SJSA1 (cell line): Measurements from ENCODE around the gene NCK2. TPM values are rescaled to one million over a fixed set of nuclear protein-coding genes. Genes with fewer than 3 reads are reported as not detected.

ENCODE experiments used
- DNase-seq, 2 experiments: peaks; one replicate each; pipeline ENCODE4 v3.0.0-alpha.2; 2015 to 2020; ENCODE audit warnings: low spot score in 2 of 2, low read depth in 1 of 2
- H3K27ac ChIP-seq: fragments of 250-450 bp; sonication (Bioruptor Pico); 2 replicates; pipeline ENCODE4 v1.5.1; 2020; ENCODE audit warnings: mild to moderate bottlenecking, moderate library complexity
- H3K27me3 ChIP-seq: fragments of 250-450 bp; sonication (Bioruptor Pico); replicated peaks from 2 replicates; pipeline ENCODE4 v1.5.1; 2020; ENCODE audit warnings: mild to moderate bottlenecking, moderate library complexity
- H3K36me3 ChIP-seq: fragments of 250-450 bp; sonication (Bioruptor Pico); 2 replicates; pipeline ENCODE4 v1.5.1; 2020; ENCODE audit warnings: mild to moderate bottlenecking
- H3K4me1 ChIP-seq: fragments of 250-450 bp; sonication (Bioruptor Pico); replicated peaks from 2 replicates; pipeline ENCODE4 v1.6.1; 2021; ENCODE audit warnings: mild to moderate bottlenecking
- H3K4me3 ChIP-seq: fragments of 250-450 bp; sonication (Bioruptor Pico); 2 replicates; pipeline ENCODE4 v1.5.1; 2020; ENCODE audit warnings: mild to moderate bottlenecking
- H3K9me3 ChIP-seq: fragments of 250-450 bp; sonication (Bioruptor Pico); replicated peaks from 2 replicates; pipeline ENCODE4 v1.5.1; 2020; ENCODE audit warnings: mild to moderate bottlenecking
- total RNA-seq: library from RNA; depleted of rRNA; stranded (reverse); fragments of >200 nt; shearing (Covaris generic); gene quantifications from 2 replicates; pipeline ENCODE4 v1.2.3, GENCODE V29; 2014

NCK2 gene
- total RNA-seq, 1 experiment from 2014 or later, result 47.1 TPM

DNA sequence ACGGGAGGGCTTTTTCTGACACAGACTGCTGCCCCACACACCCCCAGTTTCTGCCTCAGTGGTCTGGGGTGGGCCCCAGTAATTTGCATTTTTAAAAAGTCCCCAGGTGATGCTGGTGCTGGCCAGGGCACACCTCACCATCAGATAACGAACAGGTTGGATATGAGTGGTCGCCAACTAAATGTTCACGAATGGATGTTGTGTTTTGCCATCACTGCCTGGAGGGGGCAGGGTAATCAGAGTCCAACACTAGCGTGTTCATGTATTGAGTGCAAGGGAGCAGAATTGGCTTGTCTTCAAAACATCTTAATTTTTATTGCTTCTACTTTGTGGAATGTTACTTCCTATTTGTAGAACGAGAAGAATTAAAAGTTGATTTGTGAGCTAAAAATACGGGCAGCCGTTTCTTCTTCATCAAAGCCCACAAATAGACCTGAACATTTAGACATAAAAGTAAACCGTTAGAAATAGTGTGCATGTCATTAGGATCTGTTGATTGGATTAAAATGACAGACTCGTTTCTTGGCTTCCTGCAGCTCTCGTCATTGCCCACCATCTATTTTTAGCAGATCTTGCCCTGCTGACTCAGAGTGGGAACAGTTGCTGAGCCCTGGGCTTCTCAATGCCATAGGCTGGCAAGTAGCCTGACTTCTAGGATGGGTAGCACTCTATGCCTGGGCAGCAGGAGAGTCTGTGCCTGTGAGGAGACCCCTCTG lies 45.2 kb downstream of the NCK2 start:
- DNase-seq, result peak; percentile 46 to 58
- no peaks in the 10 kb centered on the region for H3K9me3 ChIP-seq
- H3K27ac ChIP-seq, result peak overlapping the region; percentile 38
- peaks cover 22% of the 10 kb centered on the region for H3K4me1 ChIP-seq
- no peaks in the 10 kb centered on the region for H3K36me3 ChIP-seq
- H3K27me3 ChIP-seq, result no peaks in the 10 kb centered on the region
- no peak overlapping the region for H3K4me3 ChIP-seq

DNA sequence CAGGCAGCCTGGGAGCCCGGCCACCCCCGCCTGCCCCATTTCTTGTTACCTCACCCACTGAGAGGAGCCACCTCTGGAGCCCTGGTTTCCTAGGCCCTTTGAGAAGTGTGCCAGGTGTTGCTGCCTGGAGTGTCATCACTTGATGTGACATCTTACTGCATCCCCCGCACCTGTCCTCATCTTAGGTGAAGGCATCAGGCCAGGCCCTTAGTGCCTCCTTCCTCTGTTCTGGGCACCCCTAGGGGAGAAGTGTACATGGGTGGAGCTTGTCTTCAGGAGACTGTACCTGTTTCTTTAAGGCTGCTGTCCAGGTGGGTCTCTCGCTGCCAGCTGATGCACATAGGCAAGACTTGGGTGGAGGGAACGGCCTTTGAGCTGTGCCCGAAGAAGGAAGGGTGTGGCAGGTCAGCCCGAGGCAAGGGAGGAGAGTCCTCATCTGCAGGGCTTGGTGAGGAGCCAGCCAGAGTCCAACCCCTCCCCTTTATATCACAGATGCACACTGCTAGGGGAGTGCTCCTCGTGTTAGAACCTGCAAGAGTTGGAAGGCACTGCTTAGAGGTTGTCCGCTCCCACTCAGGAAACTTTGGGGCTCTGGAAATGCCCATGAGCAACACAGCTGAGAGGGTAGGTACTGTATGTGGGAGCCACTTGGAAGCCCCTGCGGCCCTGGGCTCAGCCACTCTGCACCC lies 45.9 kb downstream of the NCK2 start:
- no peaks in the 10 kb centered on the region for H3K27me3 ChIP-seq
- DNase-seq, result no peak
- no peak overlapping the region for H3K4me3 ChIP-seq
- no peaks in the 10 kb centered on the region for H3K9me3 ChIP-seq
- no peaks in the 10 kb centered on the region for H3K36me3 ChIP-seq
- H3K4me1 ChIP-seq, result peaks cover 27% of the 10 kb centered on the region
- peak overlapping the region; percentile 38 for H3K27ac ChIP-seq

DNA sequence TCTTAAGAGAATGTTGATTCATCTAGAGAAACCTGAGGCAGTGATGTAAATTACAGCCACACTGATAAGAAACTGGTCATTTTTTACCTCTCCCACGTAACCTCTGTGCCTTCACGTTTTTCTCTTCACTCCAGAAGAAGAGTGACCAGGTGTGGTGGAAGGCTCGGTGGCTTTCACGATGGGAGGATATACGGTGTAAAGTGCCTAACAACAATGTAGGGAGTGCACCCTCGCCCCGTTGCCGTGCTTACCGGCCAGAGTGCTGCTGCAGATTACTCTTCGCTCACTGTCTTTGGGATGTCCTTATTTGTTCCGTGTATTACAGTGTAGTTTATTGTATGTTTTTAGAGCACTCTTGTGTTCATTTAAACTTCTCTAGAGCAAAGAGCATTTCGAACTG lies 46.5 kb downstream of the NCK2 start:
- no peak for DNase-seq
- Histone ChIP-seq H3K36me3 (no peaks in the 10 kb centered on the region), H3K27ac (no peak overlapping the region), H3K4me3 (no peak overlapping the region), H3K4me1 (peaks cover 34% of the 10 kb centered on the region), H3K27me3 (no peaks in the 10 kb centered on the region), H3K9me3 (no peaks in the 10 kb centered on the region)

DNA sequence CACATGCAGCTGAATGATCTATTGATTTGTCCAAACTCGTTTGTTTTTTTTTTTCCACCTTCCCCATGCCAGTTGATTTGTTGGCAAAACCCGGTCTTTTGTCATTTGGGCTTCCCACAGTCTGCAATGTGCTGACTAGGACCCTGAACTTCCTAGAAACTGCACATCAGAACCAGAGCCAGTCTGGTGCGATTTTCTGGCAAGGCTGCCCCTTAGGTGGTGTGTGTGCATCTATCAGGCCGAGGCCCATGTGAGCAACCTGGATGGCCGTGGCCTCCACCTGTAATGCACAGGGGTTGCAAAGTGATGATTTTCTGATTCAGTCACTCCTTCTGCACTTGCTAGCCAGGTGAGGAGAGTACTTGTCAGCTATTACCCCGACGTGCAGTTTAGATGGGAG lies 47.8 kb downstream of the NCK2 start:
- H3K4me3 ChIP-seq, result no peak overlapping the region
- peaks cover 47% of the 10 kb centered on the region for H3K4me1 ChIP-seq
- no peaks in the 10 kb centered on the region for H3K9me3 ChIP-seq
- no peak for DNase-seq
- no peaks in the 10 kb centered on the region for H3K36me3 ChIP-seq
- no peak overlapping the region for H3K27ac ChIP-seq
- H3K27me3 ChIP-seq, result no peaks in the 10 kb centered on the region

DNA sequence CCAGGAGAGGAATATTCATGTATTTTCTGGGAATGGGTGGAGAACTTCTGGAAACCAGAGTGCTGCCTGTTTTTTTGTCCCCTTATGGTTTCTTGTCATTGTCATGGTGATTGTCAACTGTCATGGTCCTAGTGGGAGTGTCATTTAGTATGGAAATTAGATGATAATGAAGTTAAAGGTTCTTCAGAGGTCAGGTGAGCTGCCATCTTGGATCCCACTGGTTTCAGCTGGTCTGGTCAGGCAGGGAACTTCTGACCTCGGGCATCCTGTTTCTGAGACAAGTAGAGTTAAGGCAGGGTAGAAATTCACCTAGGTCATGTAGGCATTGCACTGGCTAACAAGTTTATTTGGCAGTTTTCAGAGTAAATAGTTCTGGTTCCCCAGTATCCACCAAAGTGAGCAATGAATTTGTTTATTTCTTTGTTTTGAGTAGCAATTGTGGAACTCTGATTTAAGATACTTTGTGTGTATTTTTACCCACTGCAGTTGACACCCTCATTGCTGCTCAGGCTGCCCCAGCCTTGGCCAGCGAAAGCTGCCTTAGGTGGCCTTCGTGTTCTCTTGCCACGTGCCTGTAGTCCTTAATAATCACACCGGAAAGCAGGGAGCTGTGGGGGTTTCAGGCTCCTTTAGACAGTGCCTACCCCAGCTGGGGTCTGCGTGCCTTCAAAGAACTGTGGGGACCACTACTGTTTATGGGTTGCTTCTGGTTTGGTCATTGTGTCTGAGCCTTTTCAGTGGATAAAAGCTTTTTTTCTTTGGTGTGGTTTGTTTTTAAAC lies 48.7 kb downstream of the NCK2 start:
- no peak for DNase-seq
- H3K27me3 ChIP-seq, result no peaks in the 10 kb centered on the region
- H3K4me3 ChIP-seq, result no peak overlapping the region
- H3K27ac ChIP-seq, result no peak overlapping the region
- H3K4me1 ChIP-seq, result peaks cover 55% of the 10 kb centered on the region
- no peaks in the 10 kb centered on the region for H3K9me3 ChIP-seq
- H3K36me3 ChIP-seq, result no peaks in the 10 kb centered on the region

DNA sequence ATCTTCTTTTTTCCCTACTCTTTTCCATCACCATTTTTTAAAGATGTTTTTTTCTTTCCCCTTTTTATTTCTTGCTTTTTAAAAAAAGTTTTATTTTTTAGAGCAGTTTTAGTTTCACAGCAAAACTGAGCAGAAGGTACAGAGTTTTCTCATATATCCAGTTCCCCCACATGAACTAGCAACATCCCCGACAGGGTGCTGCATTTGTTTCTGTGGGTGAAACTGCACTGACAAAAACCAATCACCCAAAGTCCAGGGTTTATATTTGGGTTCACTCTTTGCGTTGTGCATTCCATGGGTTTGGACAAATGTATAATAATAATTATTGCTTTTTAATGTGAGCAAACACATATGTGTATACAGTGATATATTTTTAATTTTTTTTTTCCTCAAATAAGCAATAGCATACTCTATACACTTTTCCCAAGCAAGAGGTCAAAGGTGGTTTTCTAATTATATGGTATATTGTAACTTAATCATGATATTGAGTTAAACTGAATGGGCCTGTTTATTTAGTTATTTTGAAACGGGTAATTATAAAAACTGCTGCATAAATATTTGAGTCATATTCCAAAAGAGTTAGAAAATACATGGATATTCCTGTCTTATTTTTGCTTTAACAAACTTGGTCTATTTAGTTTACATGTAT lies 50.3 kb downstream of the NCK2 start:
- Histone ChIP-seq H3K27me3 (no peaks in the 10 kb centered on the region), H3K4me1 (peaks cover 46% of the 10 kb centered on the region), H3K36me3 (no peaks in the 10 kb centered on the region), H3K9me3 (no peaks in the 10 kb centered on the region), H3K4me3 (no peak overlapping the region), H3K27ac (no peak overlapping the region)
- no peak for DNase-seq

DNA sequence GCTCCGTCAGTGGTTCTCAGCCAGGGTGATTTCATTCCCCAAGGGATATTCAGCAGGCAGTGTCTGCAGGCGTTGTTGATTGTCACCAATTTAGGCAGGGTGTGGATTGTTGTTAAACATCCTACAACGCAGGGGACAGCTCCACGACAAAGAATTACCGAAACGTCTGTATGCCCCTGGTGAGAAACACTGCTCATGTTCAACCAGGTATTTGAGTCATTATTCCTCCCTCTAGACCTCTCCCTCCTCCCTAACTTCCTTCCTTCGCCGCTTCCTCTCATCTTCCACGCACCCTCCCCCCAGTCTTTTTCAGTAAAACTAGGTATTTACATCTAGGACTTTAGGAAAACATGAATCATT lies 50.8 kb downstream of the NCK2 start:
- no peaks in the 10 kb centered on the region for H3K36me3 ChIP-seq
- no peaks in the 10 kb centered on the region for H3K9me3 ChIP-seq
- DNase-seq, result no peak
- H3K27me3 ChIP-seq, result no peaks in the 10 kb centered on the region
- no peak overlapping the region for H3K27ac ChIP-seq
- H3K4me3 ChIP-seq, result no peak overlapping the region
- H3K4me1 ChIP-seq, result peaks cover 41% of the 10 kb centered on the region

DNA sequence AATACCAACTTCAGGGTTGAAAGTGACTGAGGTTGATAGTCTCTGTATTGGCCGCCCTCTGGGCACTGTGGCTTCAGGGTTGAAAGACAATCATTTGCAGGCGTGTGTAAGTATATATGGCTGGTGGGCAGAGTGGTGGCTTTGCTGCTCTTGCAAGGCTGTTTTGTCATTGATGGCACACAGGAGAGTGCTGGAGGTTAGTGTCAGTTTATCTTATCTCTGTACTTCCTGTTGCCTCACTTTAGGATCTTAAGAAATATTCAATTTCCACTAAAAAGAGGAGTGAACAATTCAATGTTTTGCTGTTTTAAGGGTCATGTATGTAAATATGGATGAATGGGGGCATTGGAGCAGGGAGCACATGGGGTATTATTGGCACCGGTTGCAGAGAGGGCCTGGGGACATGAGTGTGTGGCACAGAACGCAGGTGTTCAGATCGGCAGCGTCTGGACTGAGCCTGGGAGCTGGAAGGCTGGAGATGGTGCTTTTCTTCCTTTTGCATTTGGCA lies 51.5 kb downstream of the NCK2 start:
- no peaks in the 10 kb centered on the region for H3K36me3 ChIP-seq
- no peak for DNase-seq
- peaks cover 38% of the 10 kb centered on the region for H3K4me1 ChIP-seq
- no peaks in the 10 kb centered on the region for H3K9me3 ChIP-seq
- H3K4me3 ChIP-seq, result no peak overlapping the region
- no peak overlapping the region for H3K27ac ChIP-seq
- H3K27me3 ChIP-seq, result no peaks in the 10 kb centered on the region

DNA sequence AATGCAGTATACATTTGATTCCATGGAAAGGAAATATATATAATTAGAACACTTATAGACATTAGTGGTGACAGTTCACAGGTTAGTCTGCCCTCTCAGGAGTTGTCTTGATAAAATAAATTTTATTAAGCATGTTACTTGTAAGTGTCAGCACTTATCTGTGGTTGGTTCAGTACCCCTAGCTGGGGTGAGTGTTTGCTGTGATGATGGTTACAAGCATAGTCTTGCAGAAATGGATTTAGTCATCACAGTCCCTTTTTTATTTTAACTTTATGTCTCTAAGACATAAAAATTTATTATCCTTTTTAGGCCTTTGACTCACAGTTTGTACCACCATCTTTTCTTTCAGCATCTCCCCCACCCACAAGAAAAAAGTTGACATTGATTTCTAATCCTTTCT lies 52.1 kb downstream of the NCK2 start:
- Histone ChIP-seq H3K9me3 (no peaks in the 10 kb centered on the region), H3K4me1 (peaks cover 38% of the 10 kb centered on the region), H3K27ac (peak overlapping the region; percentile 13; the same call in 1 of the 2 replicates), H3K27me3 (no peaks in the 10 kb centered on the region), H3K4me3 (no peak overlapping the region), H3K36me3 (no peaks in the 10 kb centered on the region)
- DNase-seq, result no peak

DNA sequence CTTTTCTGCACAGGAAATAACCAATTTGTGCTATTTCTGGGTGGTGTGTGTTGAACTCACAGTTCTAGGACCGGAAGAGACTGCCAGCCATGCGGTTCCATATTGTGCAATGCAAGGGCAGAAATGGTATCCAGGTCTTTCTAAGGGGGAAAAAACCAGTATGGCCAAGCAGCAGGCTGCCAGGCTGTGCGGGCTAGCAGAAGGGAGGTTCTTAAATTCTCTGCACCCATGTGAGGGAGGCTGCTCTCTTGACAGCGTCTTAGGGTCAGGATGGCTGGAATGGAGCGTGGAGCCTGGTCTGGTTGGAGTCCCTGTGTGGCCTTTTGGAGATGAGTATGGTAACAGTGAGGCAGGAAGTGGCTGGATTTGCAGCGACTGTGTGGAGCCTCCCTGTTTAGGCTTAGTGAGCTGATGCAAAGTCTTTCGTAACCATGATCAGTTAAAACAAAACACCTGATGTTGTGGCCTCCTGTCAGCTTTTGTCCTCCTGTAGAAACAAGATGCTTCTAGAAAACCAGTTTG lies 52.6 kb downstream of the NCK2 start:
- no peak overlapping the region for H3K4me3 ChIP-seq
- DNase-seq, result peak in 1 of 2 experiments; percentile 26
- peaks cover 38% of the 10 kb centered on the region for H3K4me1 ChIP-seq
- 0 out of 2 replicates have a peak, but pooled peaks cover 2% of the 10 kb centered on the region for H3K36me3 ChIP-seq
- H3K9me3 ChIP-seq, result no peaks in the 10 kb centered on the region
- peak overlapping the region; percentile 13; the same call in 1 of the 2 replicates for H3K27ac ChIP-seq
- H3K27me3 ChIP-seq, result no peaks in the 10 kb centered on the region

DNA sequence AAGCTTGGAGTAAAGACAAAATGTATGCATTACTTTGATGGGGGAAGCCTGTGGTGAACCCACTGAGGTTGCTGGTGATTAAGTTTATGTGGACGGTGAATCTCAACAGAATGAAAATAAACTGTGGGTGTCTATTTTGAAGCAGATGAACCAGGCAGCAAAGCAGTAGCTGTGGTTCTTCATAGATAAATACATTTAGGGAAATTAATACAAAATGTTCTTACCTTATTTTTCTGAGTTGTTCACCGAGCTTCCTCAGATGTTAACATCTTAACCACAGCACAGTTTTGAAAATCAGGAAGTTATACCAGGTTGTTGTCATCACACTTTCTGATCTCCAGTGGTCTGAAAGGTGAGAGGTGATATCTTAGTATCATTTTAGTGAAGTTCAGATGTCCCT lies 53.9 kb downstream of the NCK2 start:
- H3K27me3 ChIP-seq, result no peaks in the 10 kb centered on the region

DNA sequence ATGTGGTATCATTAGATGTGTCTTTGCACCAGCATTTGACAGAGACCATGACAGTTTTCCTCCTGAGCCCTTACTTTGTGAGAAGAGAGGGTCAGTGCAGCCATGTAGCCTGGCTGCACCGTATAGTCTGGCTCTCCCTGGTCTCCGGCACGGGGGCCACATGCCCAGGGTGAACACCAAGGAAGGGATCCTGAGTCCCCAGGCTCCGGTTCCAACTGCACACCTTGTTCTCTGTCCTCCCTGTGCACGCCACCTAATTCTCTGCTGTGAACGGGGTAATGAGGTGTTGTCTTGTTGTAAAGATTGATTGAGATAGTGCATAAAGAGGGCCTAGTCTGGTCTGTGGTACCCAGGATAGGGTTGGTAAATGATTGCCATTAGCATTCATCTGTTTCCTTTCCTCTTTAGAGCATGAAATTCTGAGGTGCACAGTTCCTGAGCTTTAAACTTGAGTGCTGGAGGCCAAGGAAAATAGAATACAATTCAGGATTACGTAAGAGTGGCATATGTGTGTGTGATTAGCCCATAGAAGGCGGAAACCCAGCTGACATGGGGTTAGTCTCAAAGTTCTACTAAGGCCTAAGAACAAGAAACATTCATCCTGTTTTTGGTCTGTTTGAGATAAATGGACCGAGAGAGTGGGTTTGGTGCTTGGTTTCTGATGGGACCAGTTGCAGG lies 55.5 kb downstream of the NCK2 start:
- H3K9me3 ChIP-seq, result no peaks in the 10 kb centered on the region
- no peak overlapping the region for H3K27ac ChIP-seq
- H3K36me3 ChIP-seq, result 0 out of 2 replicates have a peak, but pooled peaks cover 5% of the 10 kb centered on the region
- peaks cover 39% of the 10 kb centered on the region for H3K4me1 ChIP-seq
- no peak for DNase-seq
- H3K4me3 ChIP-seq, result no peak overlapping the region
- no peaks in the 10 kb centered on the region for H3K27me3 ChIP-seq

More for the DNA sequence above, 53.9 kb downstream of the NCK2 start:
- no peak for DNase-seq
- Histone ChIP-seq H3K4me3 (no peak overlapping the region), H3K36me3 (0 out of 2 replicates have a peak, but pooled peaks cover 5% of the 10 kb centered on the region), H3K4me1 (peaks cover 42% of the 10 kb centered on the region), H3K9me3 (no peaks in the 10 kb centered on the region), H3K27ac (no peak overlapping the region)
